GM18868 (cell line): ENCODE results near the gene CIBAR2.

Experiments
- ATAC-seq: cut with Tn5 transposase; IDR thresholded peaks from one replicate; pipeline ENCODE4 v1.9.1; 2021; ENCODE audit warnings: mild to moderate bottlenecking, moderate library complexity; ENCODE audit not compliant: unreplicated experiment

The CIBAR2 gene

GRCh38 chr16:85104821-85105391 is 7.4 kb downstream of the CIBAR2 start:
- no peak for ATAC-seq

- ATAC-seq: no peak
Observed at GRCh38 chr16:85104147-85104546, 8.1 kb downstream of the CIBAR2 start.

GRCh38 chr16:85103114-85104079 is 8.9 kb downstream of the CIBAR2 start:
- ATAC-seq: peak; percentile 76

GRCh38 chr16:85101956-85102630 is 10.2 kb downstream of the CIBAR2 start:
- ATAC-seq: no peak

- no peak for ATAC-seq
Observed at GRCh38 chr16:85100265-85100664, 12.0 kb downstream of the CIBAR2 start.

- no peak for ATAC-seq
Observed at GRCh38 chr16:85098565-85098964, 13.7 kb downstream of the CIBAR2 start.

- no peak for ATAC-seq
Observed at GRCh38 chr16:85096921-85097320, 15.4 kb downstream of the CIBAR2 start.

GRCh38 chr16:85094812-85095211 is 17.5 kb downstream of the CIBAR2 start:
- no peak for ATAC-seq

GRCh38 chr16:85094176-85094805 is 18.0 kb downstream of the CIBAR2 start:
- ATAC-seq: no peak

GRCh38 chr16:85093705-85094104 is 18.6 kb downstream of the CIBAR2 start:
- ATAC-seq: no peak

GRCh38 chr16:85092851-85093250 is 19.4 kb downstream of the CIBAR2 start:
- no peak for ATAC-seq

GRCh38 chr16:85092309-85092708 is 20.0 kb downstream of the CIBAR2 start:
- ATAC-seq: no peak

- ATAC-seq: no peak
Observed at GRCh38 chr16:85091522-85091910, 20.8 kb downstream of the CIBAR2 start.

- ATAC-seq: no peak
Observed at GRCh38 chr16:85090873-85091521, 21.3 kb downstream of the CIBAR2 start.

- no peak for ATAC-seq
Observed at GRCh38 chr16:85090181-85090580, 22.1 kb downstream of the CIBAR2 start.

- ATAC-seq: no peak
Observed at GRCh38 chr16:85089525-85089924, 22.7 kb downstream of the CIBAR2 start.

GRCh38 chr16:85088570-85089199 is 23.6 kb downstream of the CIBAR2 start:
- no peak for ATAC-seq

GRCh38 chr16:85087899-85088569 is 24.2 kb downstream of the CIBAR2 start:
- no peak for ATAC-seq

GRCh38 chr16:85086347-85087291 is 25.7 kb downstream of the CIBAR2 start:
- ATAC-seq: no peak
